ENCODE data around the gene PTGR1. TPM values are rescaled to one million over a fixed set of nuclear protein-coding genes. Genes with fewer than 3 reads are reported as not detected.
A peak's percentile ranks its signal among the peaks of the same experiment; 100 is the strongest.

Gene PTGR1
- total RNA-seq, 1 experiment from 2014 or later = 27.4 TPM

GRCh38 chr9:111615928-111616327 lies 16.5 kb upstream of the PTGR1 start:
- Mint-ChIP-seq H3K4me1 (ENCODE audit: insufficient read depth, unreplicated experiment) (peaks cover 7% of the 10 kb centered on the region), H3K27me3 (ENCODE audit: insufficient read depth, unreplicated experiment) (peaks cover 12% of the 10 kb centered on the region), H3K4me3 (ENCODE audit: unreplicated experiment) (no peak overlapping the region), H3K36me3 (ENCODE audit: insufficient read depth, unreplicated experiment) (no peaks in the 10 kb centered on the region), H3K9me3 (ENCODE audit: unreplicated experiment) (no peaks in the 10 kb centered on the region), H3K27ac (ENCODE audit: low read depth, unreplicated experiment) (no peak overlapping the region)
- BruUV-seq (replicated peaks) = no TSS peak
- no peak for TF ChIP-seq CTCF (IDR thresholded peaks at IDR 0.05; ENCODE audit: unreplicated experiment)
- ChIA-PET POLR2A (interaction anchor here (0.6 to 1.8 kb wide), 3 partner anchors 15 to 1012 kb away, joined by 3 to 11 read pairs (median 4); partner anchors contain the start of genes DNAJC25 and GNG10), CTCF (interaction anchor here (1.2 kb wide), 1 partner anchor 18 kb away, joined by 3 read pairs; no protein-coding TSS in a partner anchor)
- intact Hi-C loops (cut with micrococcal nuclease) = no loop called here
- DNase-seq (ENCODE audit: unreplicated experiment) = no peak

DNA sequence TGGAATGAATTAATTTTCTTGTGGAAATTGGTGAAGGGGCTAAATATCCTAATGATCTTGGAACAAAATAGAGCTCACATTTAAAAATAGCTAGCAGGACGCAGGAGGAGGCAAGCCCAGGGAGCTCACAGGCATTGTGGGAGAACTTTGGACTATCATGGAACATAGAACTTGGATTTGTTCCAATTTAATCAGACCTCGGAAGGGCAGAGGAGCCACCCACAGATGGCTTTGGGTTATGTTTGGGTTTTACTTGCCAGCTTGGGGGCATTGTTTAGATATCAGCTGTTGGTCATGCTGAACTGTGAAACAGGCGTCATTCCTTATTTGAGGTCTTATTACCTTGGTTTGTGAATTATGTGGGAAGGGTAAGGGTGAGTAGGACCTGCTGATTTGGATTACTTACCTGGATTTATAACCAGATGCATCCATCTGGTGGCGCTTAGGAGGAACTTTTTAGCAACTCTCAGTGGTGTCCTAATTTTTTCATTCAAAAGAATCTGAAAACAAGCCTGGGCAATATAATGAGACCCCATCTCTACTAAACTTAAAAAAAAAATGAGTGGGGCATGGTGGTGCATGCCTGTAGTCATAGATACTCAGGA lies 14.1 kb upstream of the PTGR1 start:
- H3K27me3 Mint-ChIP-seq (ENCODE audit: insufficient read depth, unreplicated experiment) = peaks cover 12% of the 10 kb centered on the region
- H3K9me3 Mint-ChIP-seq (ENCODE audit: unreplicated experiment) = no peaks in the 10 kb centered on the region
- BruUV-seq (replicated peaks) = no TSS peak
- ChIA-PET POLR2A (interaction anchor here (0.7 to 1.2 kb wide), 2 partner anchors 14 to 129 kb away, joined by 3 read pairs; partner anchors contain the start of gene PTGR1), CTCF (interaction anchor here (0.6 to 3.3 kb wide), 5 partner anchors 8 to 112 kb away, joined by 3 to 30 read pairs (median 3); partner anchors contain the start of gene PTGR1)
- TF ChIP-seq CTCF (IDR thresholded peaks at IDR 0.05; ENCODE audit: unreplicated experiment) = no peak
- peaks cover 7% of the 10 kb centered on the region for H3K4me1 Mint-ChIP-seq (ENCODE audit: insufficient read depth, unreplicated experiment)
- H3K36me3 Mint-ChIP-seq (ENCODE audit: insufficient read depth, unreplicated experiment) = no peaks in the 10 kb centered on the region
- intact Hi-C loops (cut with micrococcal nuclease) = no loop called here
- no peak overlapping the region for H3K27ac Mint-ChIP-seq (ENCODE audit: low read depth, unreplicated experiment)
- peak; percentile 13 for DNase-seq (ENCODE audit: unreplicated experiment)
- no peak overlapping the region for H3K4me3 Mint-ChIP-seq (ENCODE audit: unreplicated experiment)

GRCh38 chr9:111610845-111611244 lies 11.4 kb upstream of the PTGR1 start:
- H3K27me3 Mint-ChIP-seq (ENCODE audit: insufficient read depth, unreplicated experiment) = peaks cover 12% of the 10 kb centered on the region
- intact Hi-C loops (cut with micrococcal nuclease) = no loop called here
- POLR2A ChIA-PET = interaction anchor here (1.0 kb wide), 1 partner anchor 13 kb away, joined by 3 read pairs; no protein-coding TSS in a partner anchor
- no peaks in the 10 kb centered on the region for H3K36me3 Mint-ChIP-seq (ENCODE audit: insufficient read depth, unreplicated experiment)
- H3K27ac Mint-ChIP-seq (ENCODE audit: low read depth, unreplicated experiment) = no peak overlapping the region
- no TSS peak for BruUV-seq (replicated peaks)
- no peak for DNase-seq (ENCODE audit: unreplicated experiment)
- CTCF ChIA-PET = interaction anchor here (0.6 to 2.4 kb wide), 3 partner anchors 10 to 13 kb away, joined by 3 to 16 read pairs (median 5); no protein-coding TSS in a partner anchor
- no peaks in the 10 kb centered on the region for H3K9me3 Mint-ChIP-seq (ENCODE audit: unreplicated experiment)
- H3K4me3 Mint-ChIP-seq (ENCODE audit: unreplicated experiment) = no peak overlapping the region
- no peak for TF ChIP-seq CTCF (IDR thresholded peaks at IDR 0.05; ENCODE audit: unreplicated experiment)
- H3K4me1 Mint-ChIP-seq (ENCODE audit: insufficient read depth, unreplicated experiment) = peaks cover 7% of the 10 kb centered on the region

DNA sequence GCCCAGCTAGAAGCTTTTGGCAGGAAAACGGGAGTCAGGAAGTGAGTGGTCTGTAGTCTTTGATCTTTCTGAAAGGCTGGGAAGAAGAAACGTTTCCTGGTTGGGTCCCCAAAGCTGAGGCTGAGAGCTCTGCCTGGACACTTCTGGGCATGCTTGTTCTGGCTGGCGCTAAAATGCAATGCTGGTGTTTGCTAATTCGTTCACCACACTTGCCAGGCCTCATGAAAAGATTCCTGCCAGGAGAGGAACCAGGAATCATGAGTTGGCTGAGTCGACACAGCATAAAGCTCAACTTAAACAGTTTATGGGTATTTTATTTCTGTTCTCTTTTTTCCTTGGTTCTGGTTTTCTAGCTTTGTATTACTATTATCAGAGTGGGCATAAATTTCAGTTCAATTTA lies 10.7 kb upstream of the PTGR1 start:
- Mint-ChIP-seq H3K27ac (ENCODE audit: low read depth, unreplicated experiment) (no peak overlapping the region), H3K4me1 (ENCODE audit: insufficient read depth, unreplicated experiment) (peaks cover 7% of the 10 kb centered on the region), H3K4me3 (ENCODE audit: unreplicated experiment) (no peak overlapping the region), H3K27me3 (ENCODE audit: insufficient read depth, unreplicated experiment) (peaks cover 12% of the 10 kb centered on the region), H3K36me3 (ENCODE audit: insufficient read depth, unreplicated experiment) (no peaks in the 10 kb centered on the region), H3K9me3 (ENCODE audit: unreplicated experiment) (no peaks in the 10 kb centered on the region)
- no peak for TF ChIP-seq CTCF (IDR thresholded peaks at IDR 0.05; ENCODE audit: unreplicated experiment)
- BruUV-seq (replicated peaks) = no TSS peak
- POLR2A ChIA-PET = interaction anchor here (0.9 to 1.0 kb wide), 2 partner anchors 9 to 12 kb away, joined by 3 to 4 read pairs; no protein-coding TSS in a partner anchor
- intact Hi-C loops (cut with micrococcal nuclease) = no loop called here
- no peak for DNase-seq (ENCODE audit: unreplicated experiment)
- CTCF ChIA-PET = interaction anchor here (1.6 kb wide), 1 partner anchor 12 kb away, joined by 5 read pairs; no protein-coding TSS in a partner anchor

All from MCF 10A (cell line).